Measurements from ENCODE around the gene ZNF281. TPM values are rescaled to one million over a fixed set of nuclear protein-coding genes. Genes with fewer than 3 reads are reported as not detected.
"Not testable (repeated sequence)": the region's sequence is repeated elsewhere in the genome, so short reads cannot be mapped to it uniquely, and the experiment has no call there.

Gene ZNF281
- total RNA-seq, 1 donor from 2014 or later: 36.5 TPM

GRCh38 chr1:200364831-200365230 is 45.0 kb downstream of the ZNF281 start:
- Mint-ChIP-seq H3K27me3 (ENCODE audit: low read depth) (no peaks in the 10 kb centered on the region), H3K36me3 (ENCODE audit: low read depth) (no peaks in the 10 kb centered on the region), H3K4me1 (peaks cover 16% of the 10 kb centered on the region), H3K4me3 (no peak overlapping the region), H3K9me3 (no peaks in the 10 kb centered on the region), H3K27ac (ENCODE audit: unreplicated experiment) (no peak overlapping the region)
- DNase-seq (ENCODE audit: low read depth, low spot score): no peak
- no peak for TF ChIP-seq CTCF (conservative IDR thresholded peaks at IDR 0.05)

- no peaks in the 10 kb centered on the region for H3K27me3 Mint-ChIP-seq (ENCODE audit: low read depth)
- no peak for DNase-seq (ENCODE audit: low read depth, low spot score)
- TF ChIP-seq CTCF (conservative IDR thresholded peaks at IDR 0.05): no peak
- no peak overlapping the region for H3K27ac Mint-ChIP-seq (ENCODE audit: unreplicated experiment)
- peaks cover 16% of the 10 kb centered on the region for H3K4me1 Mint-ChIP-seq
- no peaks in the 10 kb centered on the region for H3K36me3 Mint-ChIP-seq (ENCODE audit: low read depth)
- H3K4me3 Mint-ChIP-seq: no peak overlapping the region
- no peaks in the 10 kb centered on the region for H3K9me3 Mint-ChIP-seq
Measured at GRCh38 chr1:200364091-200364759, 45.6 kb downstream of the ZNF281 start.

- DNase-seq (ENCODE audit: low read depth, low spot score): no peak
- no peak overlapping the region for H3K27ac Mint-ChIP-seq (ENCODE audit: unreplicated experiment)
- no peaks in the 10 kb centered on the region for H3K9me3 Mint-ChIP-seq
- no peak overlapping the region for H3K4me3 Mint-ChIP-seq
- H3K27me3 Mint-ChIP-seq (ENCODE audit: low read depth): no peaks in the 10 kb centered on the region
- no peak for TF ChIP-seq CTCF (conservative IDR thresholded peaks at IDR 0.05)
- H3K36me3 Mint-ChIP-seq (ENCODE audit: low read depth): no peaks in the 10 kb centered on the region
- H3K4me1 Mint-ChIP-seq: peaks cover 16% of the 10 kb centered on the region
Measured at GRCh38 chr1:200363264-200363933, 46.4 kb downstream of the ZNF281 start.

GRCh38 chr1:200362421-200362820 is 47.4 kb downstream of the ZNF281 start:
- no peak overlapping the region for H3K4me3 Mint-ChIP-seq
- no peaks in the 10 kb centered on the region for H3K36me3 Mint-ChIP-seq (ENCODE audit: low read depth)
- no peaks in the 10 kb centered on the region for H3K9me3 Mint-ChIP-seq
- no peaks in the 10 kb centered on the region for H3K27me3 Mint-ChIP-seq (ENCODE audit: low read depth)
- no peak for TF ChIP-seq CTCF (conservative IDR thresholded peaks at IDR 0.05)
- H3K4me1 Mint-ChIP-seq: peaks cover 16% of the 10 kb centered on the region
- no peak for DNase-seq (ENCODE audit: low read depth, low spot score)
- no peak overlapping the region for H3K27ac Mint-ChIP-seq (ENCODE audit: unreplicated experiment)

GRCh38 chr1:200359610-200360163 is 50.1 kb downstream of the ZNF281 start:
- Mint-ChIP-seq H3K4me1 (peaks cover 8% of the 10 kb centered on the region), H3K27ac (ENCODE audit: unreplicated experiment) (no peak overlapping the region), H3K36me3 (ENCODE audit: low read depth) (no peaks in the 10 kb centered on the region), H3K4me3 (no peak overlapping the region), H3K9me3 (no peaks in the 10 kb centered on the region), H3K27me3 (ENCODE audit: low read depth) (no peaks in the 10 kb centered on the region)
- no peak for TF ChIP-seq CTCF (conservative IDR thresholded peaks at IDR 0.05)
- no peak for DNase-seq (ENCODE audit: low read depth, low spot score)

GRCh38 chr1:200357925-200358324 is 51.9 kb downstream of the ZNF281 start:
- not testable (repeated sequence) for H3K4me3 Mint-ChIP-seq; H3K27ac Mint-ChIP-seq (ENCODE audit: unreplicated experiment); H3K36me3 Mint-ChIP-seq (ENCODE audit: low read depth)

More at GRCh38 chr1:200357925-200358324, 51.9 kb downstream of the ZNF281 start:
- H3K27me3 Mint-ChIP-seq (ENCODE audit: low read depth); DNase-seq (ENCODE audit: low read depth, low spot score); H3K4me1 Mint-ChIP-seq; H3K9me3 Mint-ChIP-seq: not testable (repeated sequence)
